Memory B cell (primary cell): ENCODE data around the gene RFX8.
A peak's percentile ranks its signal among the peaks of the same experiment; 100 is the strongest.
"Not testable (repeated sequence)": the region's sequence is repeated elsewhere in the genome, so short reads cannot be mapped to it uniquely, and the experiment has no call there.

ENCODE experiments used
- ATAC-seq: fragments of 150-1000 bp; cut with Tn5 transposase; 2 replicates; pipeline ENCODE4 v1.10.0; 2021; ENCODE audit warnings: low read depth, mild to moderate bottlenecking, moderate library complexity
- DNase-seq, 2 donors: peaks; one replicate each; pipeline ENCODE4 v3.0.0; 2022; ENCODE audit warnings: low spot score in 2 of 2
- H3K27ac Mint-ChIP-seq: one replicate; pipeline ENCODE4 v1.8.0; 2022; ENCODE audit warnings: mild to moderate bottlenecking, moderate library complexity, mixed read lengths
- H3K27me3 Mint-ChIP-seq: one replicate; pipeline ENCODE4 v1.8.0; 2022; ENCODE audit warnings: mixed read lengths
- H3K36me3 Mint-ChIP-seq: one replicate; pipeline ENCODE4 v1.8.0; 2022; ENCODE audit warnings: mild to moderate bottlenecking, mixed read lengths
- H3K4me1 Mint-ChIP-seq: one replicate; pipeline ENCODE4 v1.8.0; 2022; ENCODE audit warnings: mixed read lengths
- H3K4me3 Mint-ChIP-seq: one replicate; pipeline ENCODE4 v1.8.0; 2022; ENCODE audit warnings: mild to moderate bottlenecking, moderate library complexity, mixed read lengths
- H3K9me3 Mint-ChIP-seq: one replicate; pipeline ENCODE4 v1.8.0; 2022; ENCODE audit warnings: mixed read lengths

RFX8 gene

DNA sequence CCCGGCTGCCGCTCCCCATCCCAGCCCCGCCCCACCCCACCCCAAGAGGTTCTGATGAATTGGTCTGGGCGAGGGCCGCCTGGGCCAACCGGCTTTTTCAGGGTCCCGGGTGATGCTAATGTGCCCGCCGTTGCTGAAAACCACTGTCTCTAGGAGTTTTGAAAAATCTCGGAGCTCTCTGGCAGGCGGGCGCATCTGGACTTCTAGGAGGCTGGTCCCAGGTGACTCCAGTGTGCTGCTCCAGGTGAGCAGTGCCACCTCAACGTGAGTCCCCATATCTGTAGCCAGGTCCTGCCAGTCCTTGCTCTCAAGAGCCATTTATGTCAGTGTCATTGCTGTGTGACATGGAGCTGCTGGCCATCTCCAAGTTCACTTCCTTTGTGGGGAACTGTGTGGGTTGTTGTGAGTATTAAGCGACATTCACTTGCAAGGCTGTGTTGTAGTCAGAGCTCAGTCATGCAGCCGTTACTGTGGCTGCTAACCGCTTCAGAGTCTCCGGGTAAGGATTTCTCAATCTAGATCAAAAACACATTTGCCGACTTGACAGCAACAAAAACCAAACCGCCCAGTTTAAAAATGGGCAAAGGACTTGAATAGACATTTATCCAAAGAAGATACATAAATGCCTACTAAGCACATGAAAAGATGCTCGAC, at the start of gene RFX8:
RFX8 (minus strand) TSS at position 382 of the 654 bp plus-strand sequence. CDS start 8,264 bp downstream, outside the sequence.
- DNase-seq (no peak), ATAC-seq (no peak)
- Mint-ChIP-seq H3K9me3 (no peaks in the 10 kb centered on the region), H3K27me3 (peaks cover 14% of the 10 kb centered on the region), H3K36me3 (no peaks in the 10 kb centered on the region), H3K4me3 (peak within 1 kb of the TSS; percentile 75), H3K4me1 (peaks cover 2% of the 10 kb centered on the region), H3K27ac (no peak within 1 kb of the TSS)

DNA sequence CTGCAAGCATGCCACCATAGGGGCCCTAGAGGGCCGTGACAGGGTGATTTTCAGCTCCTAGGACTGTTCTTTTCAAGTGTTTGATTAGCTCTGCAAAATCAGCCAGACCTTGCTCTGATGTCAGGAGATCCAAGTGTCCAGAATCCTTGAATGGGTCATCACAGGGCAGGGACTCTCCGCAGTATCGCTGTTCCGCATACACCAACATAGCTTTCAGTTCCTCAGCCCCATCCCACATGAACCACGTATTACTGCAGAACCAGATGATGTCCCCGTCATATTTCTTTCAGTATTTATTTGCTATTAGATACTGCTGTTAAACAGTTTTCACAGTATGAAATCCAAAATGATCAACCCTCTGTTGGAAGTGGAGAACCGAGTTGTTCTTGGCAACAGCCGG, 46.6 kb upstream of the RFX8 start:
- H3K27me3 Mint-ChIP-seq: peaks cover 8% of the 10 kb centered on the region
- no peak overlapping the region for H3K27ac Mint-ChIP-seq
- H3K9me3 Mint-ChIP-seq: peaks cover 4% of the 10 kb centered on the region
- DNase-seq (no peak), ATAC-seq (peak; percentile 66)
- peaks cover 6% of the 10 kb centered on the region for H3K4me1 Mint-ChIP-seq
- H3K36me3 Mint-ChIP-seq: peaks cover 3% of the 10 kb centered on the region
- H3K4me3 Mint-ChIP-seq: no peak overlapping the region

DNA sequence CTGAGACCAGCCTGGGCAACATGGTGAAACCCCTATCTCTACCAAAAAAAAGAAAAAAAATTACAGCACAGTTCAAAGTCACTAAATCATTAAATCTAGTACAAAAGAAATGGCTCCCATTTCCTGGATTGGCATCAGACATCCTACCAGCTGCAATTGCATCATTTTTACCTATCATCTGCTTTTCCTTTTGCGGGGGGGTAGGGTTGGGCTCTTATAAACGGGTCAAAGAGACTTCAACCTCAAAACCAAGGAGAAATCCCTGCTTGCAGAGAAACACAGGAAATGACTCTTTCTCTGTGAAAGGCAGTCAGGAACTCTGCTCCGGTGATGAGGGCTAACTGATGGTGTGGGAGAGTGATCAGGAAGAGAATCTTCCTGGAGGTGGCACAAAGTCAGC, 45.3 kb upstream of the RFX8 start:
- DNase-seq (no peak), ATAC-seq (no peak)
- H3K9me3 Mint-ChIP-seq: peaks cover 4% of the 10 kb centered on the region
- peaks cover 6% of the 10 kb centered on the region for H3K27me3 Mint-ChIP-seq
- H3K4me3 Mint-ChIP-seq: no peak overlapping the region
- peaks cover 6% of the 10 kb centered on the region for H3K4me1 Mint-ChIP-seq
- peaks cover 3% of the 10 kb centered on the region for H3K36me3 Mint-ChIP-seq
- no peak overlapping the region for H3K27ac Mint-ChIP-seq

DNA sequence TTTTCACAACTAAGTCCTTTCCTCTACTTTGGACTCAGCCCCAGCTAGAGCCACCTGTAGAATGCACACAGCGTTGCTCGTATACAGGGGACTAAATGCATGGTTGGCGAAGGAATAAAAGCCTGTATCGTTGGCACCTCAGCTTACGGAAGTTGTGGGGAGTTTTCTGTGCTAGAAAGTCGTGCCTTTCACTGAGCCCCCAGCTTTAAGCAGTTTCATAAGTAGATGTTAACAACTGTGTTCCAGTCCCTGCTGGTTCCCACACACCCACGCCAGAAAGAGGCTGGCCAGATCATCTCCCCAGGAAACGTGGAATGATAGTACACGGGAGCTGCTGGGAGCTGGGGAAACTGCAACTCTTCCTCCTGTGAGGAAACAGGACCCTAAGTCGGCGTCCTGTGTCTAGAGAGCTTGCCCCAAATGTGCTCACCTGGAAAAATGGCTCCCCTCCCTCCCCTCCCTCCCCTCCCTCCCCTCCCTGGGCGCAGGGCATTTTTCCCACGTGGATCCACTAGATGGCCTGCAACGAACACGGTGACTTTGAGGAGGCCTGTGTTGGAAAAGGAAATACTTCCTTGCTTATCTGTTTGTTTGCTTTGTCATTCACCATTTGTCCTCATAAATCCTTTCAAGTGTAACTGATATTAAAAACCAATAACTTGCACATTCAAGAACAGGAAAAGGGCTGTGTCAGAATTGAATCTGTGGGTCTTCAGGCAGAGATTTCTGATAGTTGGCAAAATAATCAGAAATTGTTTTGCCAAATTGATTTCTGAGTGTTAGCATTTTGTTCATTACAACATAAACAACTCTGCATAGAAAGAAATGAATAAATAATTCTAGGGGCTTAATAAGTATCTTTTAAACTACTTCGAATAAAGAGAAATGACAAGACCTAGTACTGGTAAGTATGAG, 43.9 kb upstream of the RFX8 start:
- Mint-ChIP-seq H3K27ac (no peak overlapping the region), H3K36me3 (peaks cover 3% of the 10 kb centered on the region), H3K4me1 (peaks cover 8% of the 10 kb centered on the region), H3K4me3 (no peak overlapping the region), H3K27me3 (peaks cover 9% of the 10 kb centered on the region), H3K9me3 (peaks cover 4% of the 10 kb centered on the region)
- DNase-seq (no peak), ATAC-seq (peak; percentile 52)

DNA sequence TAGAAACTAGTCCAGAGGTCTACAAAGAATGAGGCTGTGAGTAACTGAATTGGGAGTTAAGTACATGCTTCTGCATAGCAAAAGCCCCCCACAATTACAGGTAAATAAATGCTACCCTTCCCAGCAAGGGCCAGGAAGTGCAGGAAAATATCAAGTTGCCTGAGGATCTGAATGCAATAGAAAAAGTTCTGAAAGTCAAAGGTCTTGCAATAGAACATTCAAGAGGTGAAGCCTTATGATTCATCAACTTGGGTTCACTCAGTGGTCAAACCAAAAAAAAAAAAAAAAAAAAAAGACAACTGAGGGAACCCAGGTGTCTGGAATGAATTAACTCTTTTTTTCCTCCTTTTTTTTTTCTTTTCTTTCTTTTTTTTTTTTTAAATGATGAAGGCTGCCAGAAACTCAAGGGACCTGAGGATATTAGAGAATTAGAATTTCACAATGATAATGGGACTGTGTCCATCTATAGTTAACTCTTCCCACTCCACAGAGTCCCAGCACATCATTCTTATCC, 42.9 kb upstream of the RFX8 start:
- no peak overlapping the region for H3K27ac Mint-ChIP-seq
- no peak for ATAC-seq
- H3K4me3 Mint-ChIP-seq: no peak overlapping the region
- peaks cover 11% of the 10 kb centered on the region for H3K27me3 Mint-ChIP-seq
- H3K36me3 Mint-ChIP-seq: peaks cover 3% of the 10 kb centered on the region
- H3K4me1 Mint-ChIP-seq: peaks cover 8% of the 10 kb centered on the region
- no peak for DNase-seq
- H3K9me3 Mint-ChIP-seq: peaks cover 4% of the 10 kb centered on the region

DNA sequence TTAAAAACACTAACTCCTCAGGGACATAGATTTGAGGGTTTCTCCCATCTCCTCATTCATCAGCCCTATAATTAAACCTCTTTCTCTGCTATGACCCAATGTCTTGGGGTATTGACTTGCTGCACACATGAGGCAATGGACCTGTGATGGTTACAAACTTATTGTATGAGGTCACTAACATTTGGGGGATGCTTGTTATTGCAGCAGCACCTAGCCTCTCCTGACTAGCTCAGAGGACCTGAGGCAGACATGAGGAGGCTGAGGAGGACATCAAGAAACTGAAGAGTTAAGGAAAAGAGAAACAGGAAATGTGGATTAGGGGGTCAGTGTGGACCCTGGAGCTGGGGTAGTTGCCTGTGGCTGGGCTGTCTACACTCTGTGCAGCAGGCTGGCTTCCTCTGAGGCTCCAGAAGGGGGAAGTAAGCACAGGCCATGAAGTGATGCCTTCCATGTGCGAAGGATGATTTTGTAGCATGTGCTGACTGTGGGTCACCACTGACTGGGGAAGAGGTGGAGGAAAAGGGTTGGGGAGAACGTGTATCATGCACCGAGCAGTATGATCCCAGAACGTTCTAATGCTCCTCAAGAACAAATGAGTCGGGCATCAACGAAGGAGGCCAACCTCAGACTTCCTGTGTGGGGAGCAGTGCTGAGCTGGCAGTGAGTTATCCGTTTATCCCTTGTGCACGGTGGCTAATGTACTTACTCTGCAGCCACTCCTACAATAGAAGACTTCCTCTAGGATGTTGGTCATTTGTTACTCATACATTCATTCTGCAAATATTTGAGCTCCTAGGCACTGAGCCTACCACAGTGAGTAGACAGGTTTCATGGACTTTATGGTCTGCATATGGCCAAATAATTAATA, 42.1 kb upstream of the RFX8 start:
- Mint-ChIP-seq H3K36me3 (peaks cover 3% of the 10 kb centered on the region), H3K4me1 (peaks cover 8% of the 10 kb centered on the region), H3K27me3 (peaks cover 11% of the 10 kb centered on the region), H3K4me3 (no peak overlapping the region), H3K9me3 (peaks cover 4% of the 10 kb centered on the region), H3K27ac (no peak overlapping the region)
- peak; percentile 35 for ATAC-seq
- no peak for DNase-seq

DNA sequence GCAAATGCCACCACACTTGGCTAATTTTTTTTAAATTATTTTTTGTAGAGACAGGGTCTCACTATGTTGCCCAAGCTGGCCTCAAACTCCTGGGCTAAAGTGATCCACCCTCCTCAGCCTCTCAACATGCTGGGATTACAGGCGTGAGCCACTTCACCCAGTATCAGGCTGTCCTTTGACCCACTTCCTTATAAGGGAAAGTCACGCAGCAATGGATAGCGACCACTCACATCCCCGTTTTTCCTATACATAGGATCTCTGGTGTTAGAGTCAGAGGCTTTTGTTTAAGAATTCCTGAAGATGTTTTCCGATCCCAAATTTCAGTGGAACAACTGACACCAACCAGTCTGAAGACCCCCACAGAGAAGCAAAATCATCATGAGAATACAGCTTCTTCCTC, 41.4 kb upstream of the RFX8 start:
- H3K9me3 Mint-ChIP-seq: peaks cover 4% of the 10 kb centered on the region
- ATAC-seq (no peak), DNase-seq (no peak)
- no peak overlapping the region for H3K27ac Mint-ChIP-seq
- H3K36me3 Mint-ChIP-seq: peaks cover 3% of the 10 kb centered on the region
- H3K27me3 Mint-ChIP-seq: peaks cover 11% of the 10 kb centered on the region
- peaks cover 8% of the 10 kb centered on the region for H3K4me1 Mint-ChIP-seq
- H3K4me3 Mint-ChIP-seq: no peak overlapping the region

DNA sequence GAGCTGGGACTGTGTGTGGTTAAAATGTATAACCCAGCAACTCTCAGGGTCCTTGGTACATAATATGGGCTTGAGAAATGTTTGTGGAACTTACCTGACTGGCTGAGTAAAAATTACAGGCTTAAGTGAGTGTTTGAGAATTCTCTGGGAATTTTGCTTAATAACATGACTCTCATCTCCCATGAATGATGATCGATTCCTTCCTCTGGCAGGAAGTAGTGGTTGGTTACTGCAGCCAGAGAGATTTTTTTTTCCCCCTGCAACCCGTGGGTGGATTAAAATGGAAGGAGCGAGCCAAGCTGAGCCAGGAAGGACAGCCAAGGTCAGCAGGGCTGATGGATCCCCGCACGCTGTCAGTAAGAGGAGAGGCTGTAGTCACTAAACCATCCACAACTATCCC, 40.6 kb upstream of the RFX8 start:
- ATAC-seq (no peak), DNase-seq (no peak)
- H3K27ac Mint-ChIP-seq: no peak overlapping the region
- H3K4me3 Mint-ChIP-seq: no peak overlapping the region
- peaks cover 3% of the 10 kb centered on the region for H3K36me3 Mint-ChIP-seq
- peaks cover 7% of the 10 kb centered on the region for H3K4me1 Mint-ChIP-seq
- H3K27me3 Mint-ChIP-seq: peaks cover 11% of the 10 kb centered on the region
- peaks cover 4% of the 10 kb centered on the region for H3K9me3 Mint-ChIP-seq

DNA sequence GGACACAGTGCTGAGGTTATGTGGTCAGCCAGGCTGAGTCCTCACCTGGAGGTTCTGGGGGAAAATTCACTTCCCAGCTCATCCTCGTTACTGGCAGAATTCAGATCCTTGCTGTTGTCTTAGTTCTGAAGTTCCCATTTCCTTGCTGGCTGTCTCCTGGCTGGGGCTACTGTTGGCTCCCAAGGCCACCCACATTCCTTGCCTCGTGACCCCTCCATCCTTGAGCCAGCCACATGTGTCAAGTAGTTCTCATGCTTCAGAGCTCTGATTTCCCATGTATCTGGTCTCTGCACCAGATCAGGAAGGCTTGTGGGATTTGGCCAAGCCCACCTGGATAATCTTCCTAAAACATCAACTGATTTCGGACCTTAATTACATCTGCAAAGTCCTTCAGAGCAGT, 38.1 kb upstream of the RFX8 start:
- DNase-seq (no peak), ATAC-seq (no peak)
- Mint-ChIP-seq H3K4me1 (peaks cover 4% of the 10 kb centered on the region), H3K27me3 (peaks cover 11% of the 10 kb centered on the region), H3K4me3 (no peak overlapping the region), H3K9me3 (peaks cover 4% of the 10 kb centered on the region), H3K27ac (no peak overlapping the region), H3K36me3 (peaks cover 3% of the 10 kb centered on the region)

DNA sequence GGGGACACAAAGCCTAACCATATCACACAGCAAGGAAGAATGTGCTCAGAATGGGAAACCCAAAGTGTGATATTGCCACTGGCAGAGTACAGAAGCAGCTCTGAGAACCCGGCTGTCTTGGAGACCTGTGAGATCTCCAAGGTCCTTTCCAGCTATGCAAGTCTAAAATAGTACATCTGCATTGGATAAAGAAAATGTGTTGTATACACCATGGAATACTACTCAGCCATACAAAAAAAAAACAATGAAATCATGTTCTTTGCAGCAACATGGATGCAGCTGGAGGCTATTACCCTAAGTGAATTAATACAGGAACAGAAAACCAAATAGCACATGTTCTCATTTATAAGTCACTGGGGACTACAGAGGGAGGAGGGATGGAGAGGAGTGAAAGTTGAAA, 36.5 kb upstream of the RFX8 start:
- H3K4me1 Mint-ChIP-seq: peaks cover 6% of the 10 kb centered on the region
- H3K36me3 Mint-ChIP-seq: peaks cover 3% of the 10 kb centered on the region
- H3K9me3 Mint-ChIP-seq: peaks cover 1% of the 10 kb centered on the region

DNA sequence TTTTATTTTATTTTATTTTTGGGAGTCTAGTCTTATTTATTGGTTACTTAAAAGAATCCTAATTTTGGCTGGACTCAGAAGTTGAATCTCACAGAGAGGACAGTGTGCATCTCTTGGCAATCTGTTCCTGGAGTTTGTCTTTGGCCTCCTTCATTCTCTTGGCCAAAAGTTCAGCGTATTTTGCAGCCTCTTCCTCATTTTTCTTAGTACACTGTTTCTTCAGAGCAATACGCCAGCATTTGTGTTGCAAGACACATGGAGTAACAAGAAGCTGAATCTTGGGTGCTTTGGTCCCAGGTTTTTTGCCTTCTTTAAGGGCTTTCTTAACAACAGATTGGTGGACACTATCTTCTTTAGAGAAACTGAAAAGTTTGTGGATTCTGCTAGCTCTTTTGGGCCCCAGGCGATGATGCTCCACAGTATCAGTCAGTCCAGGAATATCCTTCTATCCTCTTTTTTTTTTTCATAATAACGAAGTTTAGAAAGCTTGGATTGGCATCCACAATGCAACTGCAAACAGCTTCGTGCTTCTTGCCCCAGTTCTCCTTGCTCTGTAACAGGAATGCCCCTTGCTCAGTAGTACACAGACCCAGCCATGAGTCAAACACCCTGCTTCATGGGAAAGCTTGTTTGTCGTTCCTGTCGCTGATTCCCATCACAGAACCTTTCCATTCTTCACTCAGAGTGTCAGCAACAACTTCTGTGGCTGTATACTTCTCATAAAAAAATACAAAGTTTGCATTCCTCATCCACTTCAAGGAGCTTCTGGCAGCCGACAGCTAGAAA, 34.8 kb upstream of the RFX8 start:
- DNase-seq (no peak), ATAC-seq (no peak)
- H3K4me3 Mint-ChIP-seq: no peak overlapping the region
- H3K4me1 Mint-ChIP-seq: peaks cover 6% of the 10 kb centered on the region
- no peak overlapping the region for H3K27ac Mint-ChIP-seq
- peaks cover 1% of the 10 kb centered on the region for H3K9me3 Mint-ChIP-seq
- peaks cover 7% of the 10 kb centered on the region for H3K27me3 Mint-ChIP-seq
- H3K36me3 Mint-ChIP-seq: peaks cover 3% of the 10 kb centered on the region

More for the DNA sequence above, 36.5 kb upstream of the RFX8 start:
- no peak for ATAC-seq
- Mint-ChIP-seq H3K27ac (no peak overlapping the region), H3K4me3 (no peak overlapping the region), H3K27me3 (peaks cover 7% of the 10 kb centered on the region)
- no peak for DNase-seq

DNA sequence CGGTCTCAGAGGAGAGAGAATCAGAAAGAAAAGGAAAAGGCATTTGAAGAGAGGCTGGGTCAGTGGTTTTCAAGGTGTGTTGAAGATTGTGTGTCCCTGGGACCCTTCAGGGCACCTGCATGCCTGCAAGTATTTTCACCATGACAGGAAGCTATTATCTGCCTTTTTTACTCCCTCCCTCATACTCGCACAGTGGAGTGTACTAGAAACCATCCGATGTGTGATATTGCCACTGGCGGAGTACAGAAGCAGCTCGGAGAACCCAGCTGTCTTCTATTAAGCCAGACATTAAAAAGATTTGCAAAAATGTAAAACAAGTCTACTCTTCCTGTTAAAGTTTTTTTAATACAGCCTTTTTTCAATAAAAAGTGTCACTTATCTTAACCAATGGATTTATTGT, 33.7 kb upstream of the RFX8 start:
- ATAC-seq (no peak), DNase-seq (no peak)
- Mint-ChIP-seq H3K36me3 (peaks cover 3% of the 10 kb centered on the region), H3K4me1 (peaks cover 4% of the 10 kb centered on the region), H3K4me3 (no peak overlapping the region), H3K27me3 (peaks cover 4% of the 10 kb centered on the region), H3K9me3 (peaks cover 1% of the 10 kb centered on the region), H3K27ac (no peak overlapping the region)

DNA sequence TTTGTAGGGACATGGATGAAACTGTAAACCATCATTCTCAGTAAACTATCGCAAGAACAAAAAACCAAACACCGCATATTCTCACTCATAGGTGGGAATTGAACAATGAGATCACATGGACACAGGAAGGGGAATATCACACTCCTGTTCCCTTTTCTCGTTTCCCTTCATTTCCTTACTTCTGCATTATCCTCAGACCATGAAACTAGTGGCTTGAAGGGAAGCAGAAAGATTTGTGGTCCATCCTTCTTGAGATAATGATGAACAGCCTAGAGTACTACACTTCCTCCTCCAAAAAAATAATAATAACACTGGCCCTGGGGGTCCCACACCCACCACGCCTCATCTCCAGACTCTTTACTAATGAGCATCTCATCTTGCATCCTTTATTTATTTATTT, 30.4 kb upstream of the RFX8 start:
- not testable (repeated sequence) for H3K27ac Mint-ChIP-seq, H3K36me3 Mint-ChIP-seq, DNase-seq, H3K4me3 Mint-ChIP-seq, H3K27me3 Mint-ChIP-seq, H3K9me3 Mint-ChIP-seq, ATAC-seq, H3K4me1 Mint-ChIP-seq
